ENCODE data around the gene ANP32E.
"Not testable (repeated sequence)": the region's sequence is repeated elsewhere in the genome, so short reads cannot be mapped to it uniquely, and the experiment has no call there.

ANP32E gene

GRCh38 chr1:150256554-150257341 lies 20.8 kb upstream of the ANP32E start:
- DNase-seq = no peak

GRCh38 chr1:150256198-150256553 lies 20.3 kb upstream of the ANP32E start:
- DNase-seq = no peak

- DNase-seq = no peak
Observed at GRCh38 chr1:150249936-150250335, 14.0 kb upstream of the ANP32E start.

- no peak for DNase-seq
Observed at GRCh38 chr1:150243003-150243402, 7.1 kb upstream of the ANP32E start.

- no peak for DNase-seq
Observed at GRCh38 chr1:150237746-150238145, 1.8 kb upstream of the ANP32E start.

GRCh38 chr1:150237176-150237575 lies 1.3 kb upstream of the ANP32E start:
- not testable (repeated sequence) for DNase-seq

GRCh38 chr1:150236614-150237100 lies 745 bp upstream of the ANP32E start:
- no peak for DNase-seq

GRCh38 chr1:150235294-150235851 lies 539 bp downstream of the ANP32E start:
- peak; percentile 15 for DNase-seq

- peak; percentile 84 for DNase-seq
Observed at GRCh38 chr1:150234566-150235293, 1.2 kb downstream of the ANP32E start.

GRCh38 chr1:150234309-150234565 lies 1.7 kb downstream of the ANP32E start:
- DNase-seq = no peak

GRCh38 chr1:150233359-150234308 lies 2.3 kb downstream of the ANP32E start:
- peak; percentile 14 for DNase-seq

- DNase-seq = not testable (repeated sequence)
Observed at GRCh38 chr1:150232921-150233320, 3.0 kb downstream of the ANP32E start.

- DNase-seq = not testable (repeated sequence)
Observed at GRCh38 chr1:150228246-150228645, 7.7 kb downstream of the ANP32E start.

GRCh38 chr1:150227228-150227627 lies 8.7 kb downstream of the ANP32E start:
- DNase-seq = no peak

- DNase-seq = no peak
Observed at GRCh38 chr1:150226486-150226885, 9.4 kb downstream of the ANP32E start.

GRCh38 chr1:150225546-150225945 lies 10.4 kb downstream of the ANP32E start:
- no peak for DNase-seq

- DNase-seq = no peak
Observed at GRCh38 chr1:150224983-150225382, 10.9 kb downstream of the ANP32E start.

- DNase-seq = no peak
Observed at GRCh38 chr1:150221552-150221951, 14.4 kb downstream of the ANP32E start.

GRCh38 chr1:150215855-150216254 lies 20.1 kb downstream of the ANP32E start:
- not testable (repeated sequence) for DNase-seq

- not testable (repeated sequence) for DNase-seq
Observed at GRCh38 chr1:150214099-150214756, 21.7 kb downstream of the ANP32E start.

- DNase-seq = peak; percentile 85
Observed at GRCh38 chr1:150213170-150214098, 22.5 kb downstream of the ANP32E start.

Measured in activated CD4-positive, alpha-beta T cell treated with anti-CD3 and anti-CD28 coated beads for 1 hour (primary cell).